IPS DF 6.9 (cell line): ENCODE data around the gene KRT20.
"Not testable (repeated sequence)": the region's sequence is repeated elsewhere in the genome, so short reads cannot be mapped to it uniquely, and the experiment has no call there.

Experiments
- DNase-seq: peaks from one replicate; pipeline ENCODE4 v3.0.0-alpha.2; 2013; ENCODE audit warnings: low read depth, low spot score
- H3K27ac ChIP-seq: one replicate; pipeline ENCODE4 v1.5.1; 2013; ENCODE audit warnings: low read length, control low read depth
- H3K27me3 ChIP-seq: 2 replicates; pipeline ENCODE4 v1.6.1; 2013; ENCODE audit warnings: mild to moderate bottlenecking, low read length; ENCODE audit not compliant: control insufficient read depth, insufficient read depth
- H3K36me3 ChIP-seq: 2 replicates; pipeline ENCODE4 v1.6.1; 2013; ENCODE audit warnings: low read length; ENCODE audit not compliant: control insufficient read depth, insufficient read depth
- H3K4me1 ChIP-seq: 2 replicates; pipeline ENCODE4 v1.6.1; 2013; ENCODE audit warnings: low read length; ENCODE audit not compliant: control insufficient read depth, insufficient read depth
- H3K4me3 ChIP-seq: 2 replicates; pipeline ENCODE4 v1.5.1; 2013; ENCODE audit warnings: mild to moderate bottlenecking, low read length
- H3K9me3 ChIP-seq: 2 replicates; pipeline ENCODE4 v1.6.1; 2013; ENCODE audit warnings: low read length, inconsistent platforms; ENCODE audit not compliant: control insufficient read depth, insufficient read depth
- WGBS: extraction: QIAGEN DNeasy Blood & Tissue Kit; methylation state at CpG from one replicate; pipeline ENCODE4 v1.1.7; 2013; ENCODE audit warnings: mixed read lengths, missing lambda C conversion rate; ENCODE audit not compliant: insufficient read length, insufficient coverage; 5-methylcytosine and 5-hydroxymethylcytosine counted together

The KRT20 gene

GRCh38 chr17:40884708-40885512 is at the start of gene KRT20:
Gene KRT20 (minus strand): TSS chr17:40885242. CDS start chr17:40885185, 57 bp downstream.
- no peak within 1 kb of the TSS for H3K4me3 ChIP-seq
- DNase-seq: no peak
- no peaks in the 10 kb centered on the region for H3K4me1 ChIP-seq
- H3K27ac ChIP-seq: no peak within 1 kb of the TSS
- WGBS: no CpG with 5 or more reads among the region's 23 CpGs
- H3K9me3 ChIP-seq: no peaks in the 10 kb centered on the region
- H3K36me3 ChIP-seq: no peaks in the 10 kb centered on the region
- H3K27me3 ChIP-seq: no peaks in the 10 kb centered on the region

- DNase-seq: no peak
- Histone ChIP-seq H3K27me3 (no peaks in the 10 kb centered on the region), H3K27ac (no peak overlapping the region), H3K4me1 (no peaks in the 10 kb centered on the region), H3K9me3 (no peaks in the 10 kb centered on the region), H3K4me3 (no peak overlapping the region), H3K36me3 (no peaks in the 10 kb centered on the region)
- no CpG with 5 or more reads among the region's 2 CpGs for WGBS
Measured at GRCh38 chr17:40932608-40933007, 47.6 kb upstream of the KRT20 start.

GRCh38 chr17:40931311-40931710 is 46.3 kb upstream of the KRT20 start:
- Histone ChIP-seq H3K9me3 (no peaks in the 10 kb centered on the region), H3K36me3 (no peaks in the 10 kb centered on the region), H3K27ac (no peak overlapping the region), H3K4me1 (no peaks in the 10 kb centered on the region), H3K27me3 (no peaks in the 10 kb centered on the region), H3K4me3 (no peak overlapping the region)
- DNase-seq: no peak
- no CpG with 5 or more reads among the region's 3 CpGs for WGBS

GRCh38 chr17:40926341-40926740 is 41.3 kb upstream of the KRT20 start:
- no CpG with 5 or more reads among the region's 8 CpGs for WGBS
- DNase-seq: no peak
- Histone ChIP-seq H3K27ac (no peak overlapping the region), H3K27me3 (no peaks in the 10 kb centered on the region), H3K36me3 (no peaks in the 10 kb centered on the region), H3K9me3 (no peaks in the 10 kb centered on the region), H3K4me3 (no peak overlapping the region), H3K4me1 (no peaks in the 10 kb centered on the region)

- H3K4me3 ChIP-seq: no peak overlapping the region
- no peak overlapping the region for H3K27ac ChIP-seq
- H3K9me3 ChIP-seq: no peaks in the 10 kb centered on the region
- H3K4me1 ChIP-seq: no peaks in the 10 kb centered on the region
- no peaks in the 10 kb centered on the region for H3K27me3 ChIP-seq
- no peak for DNase-seq
- no CpG with 5 or more reads among the region's 2 CpGs for WGBS
- H3K36me3 ChIP-seq: no peaks in the 10 kb centered on the region
Measured at GRCh38 chr17:40922239-40922638, 37.2 kb upstream of the KRT20 start.

- Histone ChIP-seq H3K27ac (no peak overlapping the region), H3K9me3 (no peaks in the 10 kb centered on the region), H3K36me3 (no peaks in the 10 kb centered on the region), H3K4me3 (no peak overlapping the region), H3K27me3 (no peaks in the 10 kb centered on the region), H3K4me1 (no peaks in the 10 kb centered on the region)
- WGBS: no CpG with 5 or more reads among the region's 2 CpGs
- no peak for DNase-seq
Measured at GRCh38 chr17:40921026-40921425, 36.0 kb upstream of the KRT20 start.

- H3K27ac ChIP-seq, H3K4me3 ChIP-seq, DNase-seq, H3K27me3 ChIP-seq, H3K9me3 ChIP-seq, H3K4me1 ChIP-seq, H3K36me3 ChIP-seq: not testable (repeated sequence)
- WGBS: no CpG with 5 or more reads among the region's 2 CpGs
Measured at GRCh38 chr17:40917116-40917515, 32.1 kb upstream of the KRT20 start.

GRCh38 chr17:40916366-40916765 is 31.3 kb upstream of the KRT20 start:
- Histone ChIP-seq H3K9me3 (no peaks in the 10 kb centered on the region), H3K4me3 (no peak overlapping the region), H3K27me3 (no peaks in the 10 kb centered on the region), H3K4me1 (no peaks in the 10 kb centered on the region), H3K27ac (no peak overlapping the region), H3K36me3 (no peaks in the 10 kb centered on the region)
- DNase-seq: no peak
- no CpG with 5 or more reads among the region's 1 CpG for WGBS

GRCh38 chr17:40915721-40916256 is 30.7 kb upstream of the KRT20 start:
- no peak overlapping the region for H3K27ac ChIP-seq
- DNase-seq: no peak
- no peak overlapping the region for H3K4me3 ChIP-seq
- no CpG with 5 or more reads among the region's 2 CpGs for WGBS
- H3K9me3 ChIP-seq: no peaks in the 10 kb centered on the region
- H3K27me3 ChIP-seq: no peaks in the 10 kb centered on the region
- H3K36me3 ChIP-seq: no peaks in the 10 kb centered on the region
- no peaks in the 10 kb centered on the region for H3K4me1 ChIP-seq

GRCh38 chr17:40915199-40915661 is 30.2 kb upstream of the KRT20 start:
- Histone ChIP-seq H3K27ac (no peak overlapping the region), H3K4me3 (no peak overlapping the region), H3K9me3 (no peaks in the 10 kb centered on the region), H3K4me1 (no peaks in the 10 kb centered on the region), H3K27me3 (no peaks in the 10 kb centered on the region), H3K36me3 (no peaks in the 10 kb centered on the region)
- DNase-seq: no peak
- WGBS: no CpG with 5 or more reads among the region's 3 CpGs
